ENCODE results near the gene TMC1. TPM values are rescaled to one million over a fixed set of nuclear protein-coding genes. Genes with fewer than 3 reads are reported as not detected.

TMC1 gene
- total and polyA plus RNA-seq, 4 experiments from 2014 or later: not detected

GRCh38 chr9:72646061-72646460, 124.7 kb downstream of the TMC1 start:
- ChIA-PET POLR2A (ENCODE audit: partially characterized antibody) (no interaction called here), CTCF (ENCODE audit: partially characterized antibody) (no interaction called here)
- Histone ChIP-seq H3K9me3 (ENCODE audit: control insufficient read depth in 1 of 2, low read length in 2 of 2) (no peaks in the 10 kb centered on the region), H3K27ac (ENCODE audit: low read depth, low read length) (no peak overlapping the region), H3K4me1 (ENCODE audit: insufficient read depth, low read length) (no peaks in the 10 kb centered on the region), H3K4me3 (ENCODE audit: low read length in 2 of 2) (no peak overlapping the region), H3K27me3 (ENCODE audit: insufficient read depth, low read length) (no peaks in the 10 kb centered on the region), H3K36me3 (ENCODE audit: insufficient read depth, low read length) (no peaks in the 10 kb centered on the region)
- no peak overlapping the region for H3K27ac Mint-ChIP-seq
- no peak for DNase-seq
- intact Hi-C loops (cut with micrococcal nuclease): no loop called here
- H3K4me1 Mint-ChIP-seq: no peaks in the 10 kb centered on the region
- H3K27me3 Mint-ChIP-seq: peaks cover 4 to 10% of the 10 kb centered on the region in 2 donors
- H3K9me3 Mint-ChIP-seq: no peaks in the 10 kb centered on the region
- no peaks in the 10 kb centered on the region for H3K36me3 Mint-ChIP-seq
- no peak overlapping the region for H3K4me3 Mint-ChIP-seq

DNA sequence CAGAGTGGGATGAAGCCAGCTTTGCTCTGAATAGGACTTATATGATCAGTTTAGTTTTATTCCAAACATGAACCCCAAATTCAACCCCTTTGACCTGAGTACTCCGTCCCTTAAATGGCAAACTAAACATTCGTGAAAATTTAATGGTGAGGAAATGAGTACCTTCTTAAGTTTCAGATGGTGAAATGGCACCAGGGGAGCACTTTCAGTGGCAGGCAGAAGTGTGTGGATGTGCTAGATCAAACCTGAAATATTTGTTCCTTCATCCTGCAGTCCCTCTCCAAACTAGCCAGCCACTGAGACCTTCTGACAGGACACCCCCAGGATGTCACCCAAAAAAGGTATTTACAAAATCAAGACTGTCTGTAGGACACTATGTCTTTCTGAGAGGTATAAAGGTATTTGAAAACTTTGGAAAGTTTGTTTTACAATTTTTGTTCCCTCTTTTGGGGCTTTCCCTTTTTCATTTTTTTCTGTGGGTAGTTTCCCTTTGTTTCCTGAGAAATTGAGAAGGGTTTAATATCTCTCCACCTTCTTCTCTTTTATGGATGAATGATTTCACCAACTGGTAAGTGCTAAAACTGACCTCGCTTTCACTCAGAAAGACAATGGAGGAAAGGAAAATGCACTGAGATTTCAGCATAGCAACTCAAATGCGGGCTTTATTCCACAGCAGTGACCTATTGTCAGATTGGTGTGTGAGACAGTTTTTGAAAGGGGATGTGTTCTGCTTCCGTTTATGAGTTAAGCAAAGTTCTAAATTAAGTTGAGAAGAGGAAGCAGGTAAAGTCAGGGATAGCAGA, 127.1 kb downstream of the TMC1 start:
- Histone ChIP-seq H3K27me3 (ENCODE audit: insufficient read depth, low read length) (no peaks in the 10 kb centered on the region), H3K9me3 (ENCODE audit: control insufficient read depth in 1 of 2, low read length in 2 of 2) (no peaks in the 10 kb centered on the region), H3K27ac (ENCODE audit: low read depth, low read length) (no peak overlapping the region), H3K4me3 (ENCODE audit: low read length in 2 of 2) (no peak overlapping the region), H3K4me1 (ENCODE audit: insufficient read depth, low read length) (no peaks in the 10 kb centered on the region), H3K36me3 (ENCODE audit: insufficient read depth, low read length) (no peaks in the 10 kb centered on the region)
- H3K27me3 Mint-ChIP-seq: peaks cover 4 to 10% of the 10 kb centered on the region in 2 donors
- no peaks in the 10 kb centered on the region for H3K4me1 Mint-ChIP-seq
- POLR2A ChIA-PET (ENCODE audit: partially characterized antibody): no interaction called here
- no peak for DNase-seq
- H3K36me3 Mint-ChIP-seq: no peaks in the 10 kb centered on the region
- CTCF ChIA-PET (ENCODE audit: partially characterized antibody): no interaction called here
- no peak overlapping the region for H3K27ac Mint-ChIP-seq
- intact Hi-C loops (cut with micrococcal nuclease): no loop called here
- no peaks in the 10 kb centered on the region for H3K9me3 Mint-ChIP-seq
- H3K4me3 Mint-ChIP-seq: no peak overlapping the region

DNA sequence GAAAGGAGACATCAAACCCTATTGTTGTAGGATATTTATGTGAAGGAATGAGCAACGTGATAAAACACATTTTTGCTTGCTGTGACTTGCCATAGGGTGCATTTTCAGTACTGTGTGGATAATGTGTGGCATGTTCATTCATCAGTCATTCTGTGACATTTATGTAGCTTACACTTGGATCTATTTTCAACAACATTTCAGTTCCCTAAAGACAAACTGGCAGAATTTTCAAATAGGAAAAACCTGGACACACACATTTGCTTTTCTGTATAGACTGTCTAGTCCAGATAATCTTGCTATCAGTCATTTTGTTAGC, 127.7 kb downstream of the TMC1 start:
- no peak overlapping the region for H3K4me3 ChIP-seq (ENCODE audit: low read length in 2 of 2)
- H3K4me3 Mint-ChIP-seq: no peak overlapping the region
- H3K27me3 Mint-ChIP-seq: peaks cover 4 to 10% of the 10 kb centered on the region in 2 donors
- H3K4me1 Mint-ChIP-seq: no peaks in the 10 kb centered on the region
- intact Hi-C loops (cut with micrococcal nuclease): no loop called here
- H3K36me3 ChIP-seq (ENCODE audit: insufficient read depth, low read length): no peaks in the 10 kb centered on the region
- POLR2A ChIA-PET (ENCODE audit: partially characterized antibody): no interaction called here
- no peaks in the 10 kb centered on the region for H3K9me3 ChIP-seq (ENCODE audit: control insufficient read depth in 1 of 2, low read length in 2 of 2)
- H3K27ac Mint-ChIP-seq: no peak overlapping the region
- no peak for DNase-seq
- H3K27ac ChIP-seq (ENCODE audit: low read depth, low read length): no peak overlapping the region
- no peaks in the 10 kb centered on the region for H3K36me3 Mint-ChIP-seq
- no peaks in the 10 kb centered on the region for H3K9me3 Mint-ChIP-seq
- no peaks in the 10 kb centered on the region for H3K4me1 ChIP-seq (ENCODE audit: insufficient read depth, low read length)
- CTCF ChIA-PET (ENCODE audit: partially characterized antibody): no interaction called here
- no peaks in the 10 kb centered on the region for H3K27me3 ChIP-seq (ENCODE audit: insufficient read depth, low read length)

DNA sequence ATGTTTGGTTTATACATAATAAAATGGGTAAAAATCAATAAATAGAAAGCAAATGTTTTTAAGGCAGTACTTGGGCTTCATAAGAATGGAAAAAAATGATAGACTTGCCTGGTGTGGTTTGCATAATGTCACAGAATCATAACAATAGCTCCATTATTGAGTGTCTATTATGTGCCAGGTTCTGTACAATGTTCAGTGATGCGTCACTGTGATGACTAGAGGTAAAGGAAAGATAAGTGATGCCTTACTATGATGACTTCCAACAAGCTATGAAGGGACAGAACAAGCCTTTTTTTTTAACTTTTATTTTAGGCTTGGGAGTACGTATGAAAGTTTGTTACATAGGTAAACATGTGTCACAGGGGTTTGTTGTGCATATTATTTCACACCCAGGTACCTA, 128.8 kb downstream of the TMC1 start:
- no peaks in the 10 kb centered on the region for H3K4me1 Mint-ChIP-seq
- H3K4me1 ChIP-seq (ENCODE audit: insufficient read depth, low read length): no peaks in the 10 kb centered on the region
- peaks cover 6 to 10% of the 10 kb centered on the region in 2 donors for H3K27me3 Mint-ChIP-seq
- no peaks in the 10 kb centered on the region for H3K27me3 ChIP-seq (ENCODE audit: insufficient read depth, low read length)
- no peaks in the 10 kb centered on the region for H3K9me3 ChIP-seq (ENCODE audit: control insufficient read depth in 1 of 2, low read length in 2 of 2)
- ChIA-PET CTCF (ENCODE audit: partially characterized antibody) (no interaction called here), POLR2A (ENCODE audit: partially characterized antibody) (no interaction called here)
- H3K36me3 Mint-ChIP-seq: no peaks in the 10 kb centered on the region
- intact Hi-C loops (cut with micrococcal nuclease): no loop called here
- no peak for DNase-seq
- no peak overlapping the region for H3K4me3 Mint-ChIP-seq
- H3K27ac Mint-ChIP-seq: no peak overlapping the region
- peaks cover 0 to 2% (median 0%) of the 10 kb centered on the region in 8 donors for H3K9me3 Mint-ChIP-seq
- no peak overlapping the region for H3K4me3 ChIP-seq (ENCODE audit: low read length in 2 of 2)
- no peaks in the 10 kb centered on the region for H3K36me3 ChIP-seq (ENCODE audit: insufficient read depth, low read length)
- H3K27ac ChIP-seq (ENCODE audit: low read depth, low read length): no peak overlapping the region

DNA sequence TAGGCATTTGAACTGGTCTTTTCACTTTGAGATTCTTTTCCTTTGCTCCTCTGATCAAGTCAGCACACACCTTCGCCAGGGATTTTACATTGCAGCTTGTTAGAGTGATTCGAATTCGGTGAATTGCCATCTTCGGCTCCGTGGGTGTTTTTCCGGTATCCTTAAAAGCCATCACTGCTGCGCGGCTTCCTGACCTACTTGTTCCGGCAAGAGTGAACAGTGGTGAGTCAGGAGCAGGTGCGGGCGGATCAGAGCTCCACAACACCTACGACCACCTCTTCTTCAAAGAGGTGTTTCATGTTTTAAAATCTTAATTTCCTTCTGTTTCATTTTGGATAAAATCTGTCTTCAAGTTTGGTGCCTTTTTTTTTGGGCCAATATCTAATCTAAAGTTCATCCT, 134.6 kb downstream of the TMC1 start:
- Histone ChIP-seq H3K27me3 (ENCODE audit: insufficient read depth, low read length) (no peaks in the 10 kb centered on the region), H3K9me3 (ENCODE audit: control insufficient read depth in 1 of 2, low read length in 2 of 2) (no peaks in the 10 kb centered on the region), H3K27ac (ENCODE audit: low read depth, low read length) (no peak overlapping the region), H3K4me3 (ENCODE audit: low read length in 2 of 2) (no peak overlapping the region), H3K4me1 (ENCODE audit: insufficient read depth, low read length) (no peaks in the 10 kb centered on the region), H3K36me3 (ENCODE audit: insufficient read depth, low read length) (no peaks in the 10 kb centered on the region)
- no peak overlapping the region for H3K4me3 Mint-ChIP-seq
- H3K27ac Mint-ChIP-seq: no peak overlapping the region
- no peaks in the 10 kb centered on the region for H3K36me3 Mint-ChIP-seq
- H3K4me1 Mint-ChIP-seq: no peaks in the 10 kb centered on the region
- ChIA-PET CTCF (ENCODE audit: partially characterized antibody) (no interaction called here), POLR2A (ENCODE audit: partially characterized antibody) (no interaction called here)
- peaks cover 0 to 3% (median 0%) of the 10 kb centered on the region in 8 donors for H3K9me3 Mint-ChIP-seq
- H3K27me3 Mint-ChIP-seq: peaks cover 0 to 8% of the 10 kb centered on the region in 2 donors
- DNase-seq: no peak
- intact Hi-C loops (cut with micrococcal nuclease): no loop called here

- CTCF ChIA-PET (ENCODE audit: partially characterized antibody): no interaction called here
- Histone ChIP-seq H3K4me1 (ENCODE audit: insufficient read depth, low read length) (no peaks in the 10 kb centered on the region), H3K4me3 (ENCODE audit: low read length in 2 of 2) (no peak overlapping the region), H3K27me3 (ENCODE audit: insufficient read depth, low read length) (no peaks in the 10 kb centered on the region), H3K9me3 (ENCODE audit: control insufficient read depth in 1 of 2, low read length in 2 of 2) (no peaks in the 10 kb centered on the region), H3K36me3 (ENCODE audit: insufficient read depth, low read length) (no peaks in the 10 kb centered on the region), H3K27ac (ENCODE audit: low read depth, low read length) (no peak overlapping the region)
- intact Hi-C loops (cut with micrococcal nuclease): no loop called here
- Mint-ChIP-seq H3K4me3 (no peak overlapping the region), H3K9me3 (peaks cover 0 to 3% (median 0%) of the 10 kb centered on the region in 8 donors), H3K4me1 (no peaks in the 10 kb centered on the region), H3K27ac (no peak overlapping the region), H3K36me3 (no peaks in the 10 kb centered on the region), H3K27me3 (peaks cover 0 to 9% of the 10 kb centered on the region in 2 donors)
- POLR2A ChIA-PET (ENCODE audit: partially characterized antibody): no interaction called here
- DNase-seq: no peak
These were observed 135.6 kb downstream of the TMC1 start for GRCh38 chr9:72657023-72657422.

- H3K4me1 Mint-ChIP-seq: no peaks in the 10 kb centered on the region
- Histone ChIP-seq H3K4me3 (ENCODE audit: low read length in 2 of 2) (no peak overlapping the region), H3K4me1 (ENCODE audit: insufficient read depth, low read length) (no peaks in the 10 kb centered on the region), H3K27me3 (ENCODE audit: insufficient read depth, low read length) (no peaks in the 10 kb centered on the region), H3K36me3 (ENCODE audit: insufficient read depth, low read length) (no peaks in the 10 kb centered on the region), H3K9me3 (ENCODE audit: control insufficient read depth in 1 of 2, low read length in 2 of 2) (no peaks in the 10 kb centered on the region), H3K27ac (ENCODE audit: low read depth, low read length) (no peak overlapping the region)
- H3K27me3 Mint-ChIP-seq: peaks cover 4 to 8% of the 10 kb centered on the region in 2 donors
- H3K36me3 Mint-ChIP-seq: no peaks in the 10 kb centered on the region
- H3K9me3 Mint-ChIP-seq: peaks cover 0 to 3% (median 0%) of the 10 kb centered on the region in 8 donors
- ChIA-PET POLR2A (ENCODE audit: partially characterized antibody) (no interaction called here), CTCF (ENCODE audit: partially characterized antibody) (no interaction called here)
- no peak for DNase-seq
- no peak overlapping the region for H3K4me3 Mint-ChIP-seq
- no peak overlapping the region for H3K27ac Mint-ChIP-seq
- intact Hi-C loops (cut with micrococcal nuclease): no loop called here
These were observed 137.3 kb downstream of the TMC1 start for GRCh38 chr9:72658703-72659102.

Data from CD4-positive, alpha-beta memory T cell (primary cell).